Cardiac fibroblast (primary cell): Measurements from ENCODE around the gene PVALEF.

Experiments
- DNase-seq, 2 donors: peaks; one replicate each; pipeline versions ENCODE4 v3.0.0 to v3.0.0-alpha.2; 2010; ENCODE audit warnings: low read depth in 2 of 2
- H3K4me3 ChIP-seq, 2 donors: replicated peaks in 1 of 2; 1 replicate in 1 of 2; 2 replicates in 1 of 2; pipeline ENCODE4 v1.5.1; 2011; ENCODE audit warnings: low read depth in 2 of 2, low read length in 2 of 2, mild to moderate bottlenecking in 2 of 2, moderate library complexity in 1 of 2
- CTCF ChIP-seq: IDR thresholded peaks from one replicate; pipeline ENCODE4 v1.5.1; 2011; ENCODE audit warnings: low read depth, mild to moderate bottlenecking, low read length, inconsistent platforms

PVALEF gene

GRCh38 chr17:81228834-81229665, 63.7 kb downstream of the PVALEF start:
- DNase-seq: no peak
- H3K4me3 ChIP-seq: no peak overlapping the region
- no peak for TF ChIP-seq CTCF

GRCh38 chr17:81229666-81229920, 64.3 kb downstream of the PVALEF start:
- no peak overlapping the region for H3K4me3 ChIP-seq
- DNase-seq: no peak
- TF ChIP-seq CTCF: no peak

- TF ChIP-seq CTCF: peak; percentile 29
- no peak for DNase-seq
Measured at GRCh38 chr17:81230043-81230820, 64.9 kb downstream of the PVALEF start.

GRCh38 chr17:81231121-81231645, 65.9 kb downstream of the PVALEF start:
- no peak overlapping the region for H3K4me3 ChIP-seq
- DNase-seq: no peak
- TF ChIP-seq CTCF: no peak

More at GRCh38 chr17:81230043-81230820, 64.9 kb downstream of the PVALEF start:
- no peak overlapping the region for H3K4me3 ChIP-seq

GRCh38 chr17:81231766-81232581, 66.7 kb downstream of the PVALEF start:
- H3K4me3 ChIP-seq: no peak overlapping the region

More at GRCh38 chr17:81231766-81232581, 66.7 kb downstream of the PVALEF start:
- no peak for DNase-seq
- no peak for TF ChIP-seq CTCF
